Pancreas (tissue), 10 donors: ENCODE measurements around the gene LANCL3. TPM values are rescaled to one million over a fixed set of nuclear protein-coding genes. Genes with fewer than 3 reads are reported as not detected.

Experiments used
- ATAC-seq, 4 donors: fragments of 200-7000 bp; cut with Tn5 transposase; one replicate each; pipeline versions ENCODE4 v1.8.0 to v1.9.1; 2020; ENCODE audit warnings: mild to moderate bottlenecking in 4 of 4, moderate library complexity in 4 of 4
- DNase-seq, 6 donors: peaks; one replicate each; pipeline ENCODE4 v3.0.0-alpha.2; 2020
- FAIRE-seq: peaks from 2 replicates; lab custom pipeline; 2012; peaks lifted over from hg19 to GRCh38; lab: Jason Lieb, UNC
- H3K27ac ChIP-seq, 4 donors: fragments of 200-600 bp; sonication (generic); 1 replicate in 3 of 4; 2 replicates in 1 of 4; pipeline versions ENCODE4 v1.5.0 to v1.8.0; 2020
- H3K27me3 ChIP-seq, 4 donors: fragments of 200-600 bp; one replicate each; pipeline ENCODE4 v1.8.0; 2021
- H3K36me3 ChIP-seq, 3 donors: fragments of 200-600 bp; sonication (generic) in 1 of 3; one replicate each; pipeline versions ENCODE4 v1.5.0 to v1.8.0; 2020 to 2021
- H3K4me1 ChIP-seq, 3 donors: fragments of 200-600 bp; one replicate each; pipeline ENCODE4 v1.8.0; 2021
- H3K4me3 ChIP-seq, 4 donors: fragments of 200-600 bp; sonication (generic) in 2 of 4; one replicate each; pipeline versions ENCODE4 v1.5.0 to v1.8.0; 2020 to 2021
- H3K9me3 ChIP-seq, 4 donors: fragments of 200-600 bp; one replicate each; pipeline ENCODE4 v1.8.0; 2021
- WGBS, 2 donors: extraction: QIAGEN DNeasy Blood & Tissue Kit; methylation state at CpG; one replicate each; pipeline ENCODE4 v1.1.7; 2013; 5-methylcytosine and 5-hydroxymethylcytosine counted together
- intact Hi-C, 3 donors: fragments of 100-400 bp; cut with DNase I; formaldehyde crosslinking; loops; one replicate each; pipeline versions ENCODE4 v1.11.1 to v1.14.2; 2022
- polyA plus RNA-seq, 2 donors: library from polyadenylated mRNA; stranded (reverse); fragments of 200-250 nt; gene quantifications; one replicate each; pipeline ENCODE4 v1.2.3, GENCODE V29; 2013
- total RNA-seq, 6 donors: library from RNA; stranded (reverse); fragmentation: NEBNext Ultra II Directional in 4 of 6; extraction: Animal tissue kit (Norgen Biotek cat#: 25700) in 4 of 6; gene quantifications; one replicate each; pipeline versions ENCODE4 v1.2.1 to v1.2.4, GENCODE V29; 2021 to 2023
- TF ChIP-seq, protein P1 (sequence below), 4 donors: fragments of 200-600 bp; sonication (generic) in 3 of 4; IDR thresholded peaks; one replicate each; pipeline versions ENCODE4 v1.5.0 to v1.8.0; 2021; ENCODE audit warnings: antibody characterized with exemption in 4 of 4
- donor health status: healthy with polysubstance abuse.
- donor health status: DM: no; HTN: no; CAD: no; lungs with moderate emphysema.
- donor health status: DM: no; HTN: no; CAD: no.
- donor health status: control.
- donor health status: control.
- donor health status: Bipolar disorder and iron deficiency.
- donor health status: DM: yes; HTN: yes; CAD: no.
- donor health status: DM: no; HTN: no; CAD: no.
- donor health status: DM: no; HTN: no; CAD: no.
- donor health status: DM: yes; HTN: yes; CAD: no.

The LANCL3 gene
- total and polyA plus RNA-seq, 8 donors = under 0.01 to 0.09 (median 0.05) TPM; not detected in 1

DNA sequence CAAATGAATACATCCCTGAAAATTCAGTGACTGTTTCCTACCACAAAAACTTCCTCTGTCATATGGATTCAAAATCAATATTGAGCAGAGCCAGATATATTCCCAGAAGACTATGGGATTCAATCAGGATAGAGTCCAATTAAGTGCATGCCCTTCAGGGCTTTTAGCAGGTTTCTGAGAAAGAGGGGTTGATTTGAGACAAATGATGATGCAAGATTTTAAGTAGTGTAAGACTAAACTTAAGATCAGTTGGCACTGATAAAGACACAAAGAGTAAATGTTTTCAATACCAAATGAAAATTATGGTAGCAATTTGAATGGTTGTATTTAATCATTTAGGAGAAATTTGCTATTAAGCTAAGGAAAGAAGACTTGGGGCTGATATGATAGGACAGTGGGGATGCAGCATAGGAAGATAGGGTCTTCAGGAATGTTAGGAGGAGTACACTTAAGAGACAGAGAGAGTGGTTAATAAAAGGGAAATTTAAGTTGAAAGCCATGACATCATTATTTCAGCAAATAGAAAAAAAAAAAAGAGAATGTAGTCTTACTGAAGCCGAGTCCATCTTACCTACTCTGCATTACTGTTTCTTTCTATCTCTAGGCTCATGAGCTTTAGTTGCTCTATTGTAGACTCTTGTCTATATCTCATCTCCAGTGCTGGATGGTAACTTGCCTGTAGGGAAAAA is 82.1 kb downstream of the LANCL3 start:
- DNase-seq = no peak
- H3K36me3 ChIP-seq = no peaks in the 10 kb centered on the region
- WGBS, 2 donors = 67 to 84% methylated on average over 1 of the region's 1 CpG
- intact Hi-C loops = no loop called here
- no peak overlapping the region for H3K4me3 ChIP-seq
- no peak for FAIRE-seq
- ATAC-seq = no peak
- H3K9me3 ChIP-seq = no peaks in the 10 kb centered on the region
- no peaks in the 10 kb centered on the region for H3K4me1 ChIP-seq
- no peaks in the 10 kb centered on the region for H3K27me3 ChIP-seq
- TF ChIP-seq, protein P1, sequence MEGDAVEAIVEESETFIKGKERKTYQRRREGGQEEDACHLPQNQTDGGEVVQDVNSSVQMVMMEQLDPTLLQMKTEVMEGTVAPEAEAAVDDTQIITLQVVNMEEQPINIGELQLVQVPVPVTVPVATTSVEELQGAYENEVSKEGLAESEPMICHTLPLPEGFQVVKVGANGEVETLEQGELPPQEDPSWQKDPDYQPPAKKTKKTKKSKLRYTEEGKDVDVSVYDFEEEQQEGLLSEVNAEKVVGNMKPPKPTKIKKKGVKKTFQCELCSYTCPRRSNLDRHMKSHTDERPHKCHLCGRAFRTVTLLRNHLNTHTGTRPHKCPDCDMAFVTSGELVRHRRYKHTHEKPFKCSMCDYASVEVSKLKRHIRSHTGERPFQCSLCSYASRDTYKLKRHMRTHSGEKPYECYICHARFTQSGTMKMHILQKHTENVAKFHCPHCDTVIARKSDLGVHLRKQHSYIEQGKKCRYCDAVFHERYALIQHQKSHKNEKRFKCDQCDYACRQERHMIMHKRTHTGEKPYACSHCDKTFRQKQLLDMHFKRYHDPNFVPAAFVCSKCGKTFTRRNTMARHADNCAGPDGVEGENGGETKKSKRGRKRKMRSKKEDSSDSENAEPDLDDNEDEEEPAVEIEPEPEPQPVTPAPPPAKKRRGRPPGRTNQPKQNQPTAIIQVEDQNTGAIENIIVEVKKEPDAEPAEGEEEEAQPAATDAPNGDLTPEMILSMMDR (IDR thresholded peaks at IDR 0.05) = no peak
- no peak overlapping the region for H3K27ac ChIP-seq

- DNase-seq (no peak), FAIRE-seq (peak; percentile 37), ATAC-seq (no peak)
- Histone ChIP-seq H3K36me3 (no peaks in the 10 kb centered on the region), H3K27me3 (no peaks in the 10 kb centered on the region), H3K27ac (no peak overlapping the region), H3K9me3 (no peaks in the 10 kb centered on the region), H3K4me3 (no peak overlapping the region), H3K4me1 (no peaks in the 10 kb centered on the region)
- TF ChIP-seq, protein P1 (IDR thresholded peaks at IDR 0.05) = no peak
- intact Hi-C loops = no loop called here
- 75 to 80% methylated on average over 4 of the region's 4 CpGs for WGBS, 2 donors
These were observed 87.0 kb downstream of the LANCL3 start for GRCh38 chrX:37658343-37659030.

- Histone ChIP-seq H3K27me3 (no peaks in the 10 kb centered on the region), H3K36me3 (no peaks in the 10 kb centered on the region), H3K27ac (no peak overlapping the region), H3K4me3 (no peak overlapping the region), H3K4me1 (no peaks in the 10 kb centered on the region), H3K9me3 (no peaks in the 10 kb centered on the region)
- intact Hi-C loops = no loop called here
- no peak for FAIRE-seq
- no peak for ATAC-seq
- DNase-seq = no peak
- 78 to 100% methylated on average over 1 of the region's 1 CpG for WGBS, 2 donors
- TF ChIP-seq, protein P1 (IDR thresholded peaks at IDR 0.05) = no peak
These were observed 87.6 kb downstream of the LANCL3 start for GRCh38 chrX:37659047-37659446.

DNA sequence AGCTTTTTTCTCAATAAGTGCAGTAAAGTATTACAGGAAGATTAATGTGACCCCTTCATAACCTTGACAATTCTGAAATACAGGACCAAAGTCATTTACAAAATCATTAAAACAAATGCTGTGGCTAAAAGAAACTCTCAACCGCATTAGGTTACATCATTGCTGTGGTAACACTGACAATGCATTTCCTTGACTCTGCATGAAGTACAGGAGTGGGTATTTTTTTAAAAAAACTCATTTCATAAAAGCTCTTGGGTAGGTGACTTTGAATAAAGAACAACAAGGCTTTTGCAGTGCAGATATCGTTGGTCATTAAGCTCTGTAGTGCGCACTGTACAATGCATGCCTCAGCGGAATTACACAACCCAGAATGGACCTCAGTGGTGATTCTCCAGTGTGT is 90.7 kb downstream of the LANCL3 start:
- no peak overlapping the region for H3K4me3 ChIP-seq
- 82 to 92% methylated on average over 4 of the region's 4 CpGs for WGBS, 2 donors
- H3K27ac ChIP-seq = no peak overlapping the region
- DNase-seq (no peak), ATAC-seq (no peak), FAIRE-seq (no peak)
- H3K4me1 ChIP-seq = peaks cover 0 to 8% (median 0%) of the 10 kb centered on the region in 3 donors
- TF ChIP-seq, protein P1 (IDR thresholded peaks at IDR 0.05) = no peak
- H3K9me3 ChIP-seq = no peaks in the 10 kb centered on the region
- H3K27me3 ChIP-seq = no peaks in the 10 kb centered on the region
- no peaks in the 10 kb centered on the region for H3K36me3 ChIP-seq
- intact Hi-C loops = no loop called here

DNA sequence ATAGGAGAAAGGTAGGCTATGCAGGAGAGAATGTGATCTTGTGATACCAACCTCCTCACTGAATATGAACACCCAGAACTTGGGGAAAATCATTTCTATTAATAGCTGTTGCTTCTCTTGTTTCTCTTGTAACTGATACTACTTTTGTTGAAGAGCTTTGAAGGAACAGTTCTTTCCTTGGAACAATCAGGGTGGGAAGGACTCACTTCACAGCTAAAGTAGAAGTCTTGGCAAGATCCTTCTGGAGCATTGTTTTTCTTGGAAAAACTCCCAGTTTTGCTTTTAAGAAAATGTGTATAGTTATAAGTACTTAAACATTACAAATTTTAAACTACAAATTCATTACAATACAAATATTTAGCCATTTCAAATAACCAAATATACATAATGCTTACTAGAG is 95.1 kb downstream of the LANCL3 start:
- Histone ChIP-seq H3K27me3 (no peaks in the 10 kb centered on the region), H3K36me3 (no peaks in the 10 kb centered on the region), H3K9me3 (no peaks in the 10 kb centered on the region), H3K27ac (peak overlapping the region in 2 of 4 donors; percentile 30 to 40), H3K4me3 (no peak overlapping the region), H3K4me1 (peaks cover 0 to 8% (median 3%) of the 10 kb centered on the region in 3 donors)
- DNase-seq (no peak), FAIRE-seq (peak; percentile 65), ATAC-seq (peak; percentile 35 to 62 (median 49))
- intact Hi-C loops = no loop called here
- TF ChIP-seq, protein P1 (IDR thresholded peaks at IDR 0.05) = no peak
